ENCODE data around the gene SAP30BP. TPM values are rescaled to one million over a fixed set of nuclear protein-coding genes. Genes with fewer than 3 reads are reported as not detected.
A peak's percentile ranks its signal among the peaks of the same experiment; 100 is the strongest.

Gene SAP30BP
- total RNA-seq, 3 donors from 2014 or later (not counting 1 experiment from before 2014, with no cell fraction given): 234 to 246 (median 240) TPM

DNA sequence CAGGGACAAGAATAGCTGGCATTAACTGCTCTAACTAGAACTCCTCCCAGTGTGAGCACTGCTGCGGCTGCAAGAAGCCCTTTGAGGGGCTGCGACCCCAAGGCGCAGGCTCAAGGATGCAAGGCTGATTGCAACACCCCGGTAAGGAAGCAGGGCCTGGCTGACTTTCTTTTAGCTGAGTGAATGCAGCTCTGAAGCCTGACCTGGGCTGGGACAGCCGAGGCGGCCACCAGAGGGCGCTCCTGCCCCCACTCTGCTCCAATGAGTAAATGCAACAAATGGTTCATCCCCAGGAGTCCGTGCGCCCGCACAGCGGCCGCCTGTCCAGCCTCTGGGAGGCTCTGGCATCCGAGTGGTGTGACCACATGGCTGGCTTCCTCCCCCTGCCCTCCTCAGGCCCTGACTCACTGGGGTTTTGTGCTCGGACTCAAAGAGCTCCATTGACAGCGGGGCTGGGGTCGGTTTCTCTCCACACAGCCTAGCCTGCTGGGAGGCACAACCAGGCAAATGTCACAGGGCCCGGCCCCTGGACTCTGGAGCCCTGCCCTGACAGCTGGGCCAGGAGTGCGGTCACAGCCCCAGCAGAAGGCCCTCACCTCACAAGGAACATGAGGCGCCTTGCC lies 34.2 kb upstream of the SAP30BP start, which contains the start of gene SMIM5:
Gene SMIM5 (plus strand): TSS at position 572 of the 623 bp plus-strand sequence. CDS start 6,768 bp downstream, outside the sequence.
- 27% methylated on average over 19 of the region's 19 CpGs for WGBS (ENCODE audit: insufficient coverage)
- intact Hi-C loops (cut with micrococcal nuclease): loop anchor here (1.0 kb wide), 2 partner anchors 117 to 207 kb away; no protein-coding TSS in a partner anchor
- DNase-seq (peak; percentile 81 to 88), ATAC-seq (peak; percentile 88 to 97 (median 90))
- no peak within 1 kb of the TSS for H3K4me3 Mint-ChIP-seq
- H3K27ac ChIP-seq (ENCODE audit: low read length): no peak within 1 kb of the TSS
- H3K9me3 Mint-ChIP-seq: no peaks in the 10 kb centered on the region
- no peaks in the 10 kb centered on the region for H3K36me3 Mint-ChIP-seq
- H3K36me3 ChIP-seq (ENCODE audit: control insufficient read depth, insufficient read depth, low read length): no peaks in the 10 kb centered on the region
- H3K4me3 ChIP-seq (ENCODE audit: low read length): no peak within 1 kb of the TSS
- H3K9me3 ChIP-seq (ENCODE audit: control insufficient read depth, insufficient read depth, low read length): no peaks in the 10 kb centered on the region
- no peaks in the 10 kb centered on the region for H3K27me3 Mint-ChIP-seq (ENCODE audit: low read depth in 2 of 2)
- H3K4me1 Mint-ChIP-seq: peaks cover 0 to 5% of the 10 kb centered on the region in 2 donors
- TF ChIP-seq, protein P1, sequence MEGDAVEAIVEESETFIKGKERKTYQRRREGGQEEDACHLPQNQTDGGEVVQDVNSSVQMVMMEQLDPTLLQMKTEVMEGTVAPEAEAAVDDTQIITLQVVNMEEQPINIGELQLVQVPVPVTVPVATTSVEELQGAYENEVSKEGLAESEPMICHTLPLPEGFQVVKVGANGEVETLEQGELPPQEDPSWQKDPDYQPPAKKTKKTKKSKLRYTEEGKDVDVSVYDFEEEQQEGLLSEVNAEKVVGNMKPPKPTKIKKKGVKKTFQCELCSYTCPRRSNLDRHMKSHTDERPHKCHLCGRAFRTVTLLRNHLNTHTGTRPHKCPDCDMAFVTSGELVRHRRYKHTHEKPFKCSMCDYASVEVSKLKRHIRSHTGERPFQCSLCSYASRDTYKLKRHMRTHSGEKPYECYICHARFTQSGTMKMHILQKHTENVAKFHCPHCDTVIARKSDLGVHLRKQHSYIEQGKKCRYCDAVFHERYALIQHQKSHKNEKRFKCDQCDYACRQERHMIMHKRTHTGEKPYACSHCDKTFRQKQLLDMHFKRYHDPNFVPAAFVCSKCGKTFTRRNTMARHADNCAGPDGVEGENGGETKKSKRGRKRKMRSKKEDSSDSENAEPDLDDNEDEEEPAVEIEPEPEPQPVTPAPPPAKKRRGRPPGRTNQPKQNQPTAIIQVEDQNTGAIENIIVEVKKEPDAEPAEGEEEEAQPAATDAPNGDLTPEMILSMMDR (IDR thresholded peaks at IDR 0.05): peak; percentile 82
- peak within 1 kb of the TSS in 1 of 2 donors; percentile 31 for H3K27ac Mint-ChIP-seq
- H3K27me3 ChIP-seq (ENCODE audit: control insufficient read depth, insufficient read depth, low read length): no peaks in the 10 kb centered on the region
- H3K4me1 ChIP-seq (ENCODE audit: control insufficient read depth, insufficient read depth, low read length): peaks cover 17% of the 10 kb centered on the region

DNA sequence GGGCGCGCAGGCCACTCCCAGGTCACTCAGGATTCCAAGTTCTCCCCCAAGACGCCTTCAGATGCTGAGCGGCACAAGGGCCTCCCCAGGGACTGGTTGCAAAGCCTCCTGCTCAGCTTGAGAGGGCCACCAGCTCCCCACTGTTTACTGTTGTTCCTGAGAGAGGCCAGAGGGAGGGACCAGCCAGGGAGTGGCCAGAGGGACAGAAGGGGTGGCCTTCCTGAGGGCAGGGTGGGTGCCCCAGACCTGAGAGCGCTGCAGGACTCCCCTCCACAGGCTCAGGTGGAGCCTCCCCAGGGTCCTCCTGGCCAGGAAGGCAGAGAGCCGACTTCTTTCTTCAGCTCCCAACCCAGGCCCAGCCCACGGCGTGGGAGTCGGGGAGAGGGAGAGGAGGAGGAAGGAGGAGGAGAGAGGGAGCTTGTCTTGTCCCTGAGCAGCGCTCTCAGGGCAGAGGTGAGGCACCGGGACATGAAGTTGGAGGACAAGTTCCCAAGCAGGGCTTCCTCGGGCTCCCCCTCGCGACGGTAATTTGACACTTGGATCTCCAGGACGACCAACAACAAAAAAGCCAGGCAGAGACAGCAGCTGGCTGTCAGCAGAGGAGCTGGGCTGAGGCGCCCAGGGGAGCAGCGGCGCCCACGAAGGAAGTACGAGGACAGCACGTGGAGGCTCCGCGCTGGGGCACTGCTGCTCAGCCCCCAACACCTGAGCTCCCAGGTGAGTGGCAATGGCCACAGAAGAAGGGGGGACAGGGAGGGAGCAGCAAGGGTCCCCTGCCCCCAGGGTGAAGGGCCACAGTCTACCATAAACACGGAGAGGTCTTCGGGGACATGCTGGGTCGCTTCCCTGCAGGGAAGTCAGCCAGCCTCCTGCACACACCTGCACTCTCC lies 33.4 kb upstream of the SAP30BP start:
- ATAC-seq (peak in 2 of 3 donors; percentile 25 to 27), DNase-seq (peak in 1 of 2 donors; percentile 68)
- Mint-ChIP-seq H3K27ac (peak overlapping the region in 1 of 2 donors; percentile 31), H3K4me1 (peaks cover 0 to 5% of the 10 kb centered on the region in 2 donors), H3K36me3 (no peaks in the 10 kb centered on the region), H3K9me3 (no peaks in the 10 kb centered on the region), H3K27me3 (ENCODE audit: low read depth in 2 of 2) (no peaks in the 10 kb centered on the region), H3K4me3 (no peak overlapping the region)
- H3K27me3 ChIP-seq (ENCODE audit: control insufficient read depth, insufficient read depth, low read length): no peaks in the 10 kb centered on the region
- 27% methylated on average over 27 of the region's 27 CpGs for WGBS (ENCODE audit: insufficient coverage)
- no peaks in the 10 kb centered on the region for H3K36me3 ChIP-seq (ENCODE audit: control insufficient read depth, insufficient read depth, low read length)
- H3K9me3 ChIP-seq (ENCODE audit: control insufficient read depth, insufficient read depth, low read length): no peaks in the 10 kb centered on the region
- intact Hi-C loops (cut with micrococcal nuclease): loop anchor here (1.0 kb wide), 2 partner anchors 117 to 207 kb away; no protein-coding TSS in a partner anchor
- TF ChIP-seq, protein P1 (IDR thresholded peaks at IDR 0.05): no peak
- peaks cover 17% of the 10 kb centered on the region for H3K4me1 ChIP-seq (ENCODE audit: control insufficient read depth, insufficient read depth, low read length)
- H3K27ac ChIP-seq (ENCODE audit: low read length): no peak overlapping the region
- H3K4me3 ChIP-seq (ENCODE audit: low read length): no peak overlapping the region

DNA sequence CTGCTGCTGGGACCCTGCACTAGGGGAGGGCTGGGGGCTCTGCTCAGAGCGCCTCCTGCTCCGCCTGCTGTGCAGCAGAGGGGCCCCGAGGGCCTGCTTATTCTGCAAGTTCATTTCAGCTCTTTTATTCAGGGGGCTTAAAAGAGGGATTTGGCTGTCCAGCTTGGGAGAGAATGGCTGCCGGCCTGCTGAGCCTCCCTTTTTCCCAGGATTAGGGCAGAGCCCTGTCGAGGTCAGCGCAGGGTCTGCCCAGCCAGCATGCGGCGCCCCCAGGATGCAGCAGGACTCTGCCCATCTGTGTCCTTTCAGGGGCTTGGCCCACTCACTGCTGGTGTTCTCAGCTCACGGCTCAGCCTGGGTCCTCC lies 32.8 kb upstream of the SAP30BP start:
- intact Hi-C loops (cut with micrococcal nuclease): no loop called here
- 90% methylated on average over 9 of the region's 9 CpGs for WGBS (ENCODE audit: insufficient coverage)

More for the DNA sequence above, 32.8 kb upstream of the SAP30BP start:
- Histone ChIP-seq H3K9me3 (ENCODE audit: control insufficient read depth, insufficient read depth, low read length) (no peaks in the 10 kb centered on the region), H3K4me1 (ENCODE audit: control insufficient read depth, insufficient read depth, low read length) (peaks cover 17% of the 10 kb centered on the region), H3K36me3 (ENCODE audit: control insufficient read depth, insufficient read depth, low read length) (no peaks in the 10 kb centered on the region), H3K27me3 (ENCODE audit: control insufficient read depth, insufficient read depth, low read length) (no peaks in the 10 kb centered on the region), H3K4me3 (ENCODE audit: low read length) (no peak overlapping the region), H3K27ac (ENCODE audit: low read length) (no peak overlapping the region)
- ATAC-seq (no peak), DNase-seq (no peak)
- Mint-ChIP-seq H3K27ac (no peak overlapping the region), H3K4me1 (peaks cover 0 to 5% of the 10 kb centered on the region in 2 donors), H3K9me3 (no peaks in the 10 kb centered on the region), H3K27me3 (ENCODE audit: low read depth in 2 of 2) (no peaks in the 10 kb centered on the region), H3K36me3 (no peaks in the 10 kb centered on the region), H3K4me3 (no peak overlapping the region)
- TF ChIP-seq, protein P1 (IDR thresholded peaks at IDR 0.05): no peak
